ENCODE measurements around the gene C1orf185. TPM values are rescaled to one million over a fixed set of nuclear protein-coding genes. Genes with fewer than 3 reads are reported as not detected.

The C1orf185 gene
- not detected for total RNA-seq (2021; fragmentation: NEBNext Ultra II Directional; extraction: Animal tissue kit (Norgen Biotek cat#: 25700))
- long read RNA-seq: 0 reads

DNA sequence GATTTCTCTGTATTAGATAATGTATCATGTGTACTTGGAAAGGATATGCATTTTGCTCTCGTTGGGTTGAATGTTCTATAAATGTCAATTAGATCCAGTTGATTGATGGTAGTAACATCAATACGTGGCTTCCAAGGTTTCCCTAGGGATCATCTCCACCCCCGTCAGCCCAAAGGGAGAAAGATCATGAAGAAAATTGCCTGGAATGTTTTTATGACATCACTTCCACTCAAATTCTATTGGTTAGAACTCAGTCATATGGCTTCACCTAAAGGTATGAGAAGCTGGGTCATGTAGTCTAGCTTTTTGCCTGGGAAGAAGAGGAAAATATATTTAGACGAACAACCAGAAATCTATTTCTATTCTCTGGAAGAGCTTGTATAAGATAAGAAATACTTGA, at the start of gene C1orf185:
Gene C1orf185, plus strand, starts transcription at position 253 of the 400 bp plus-strand sequence. Its CDS starts 6 bp downstream, at position 259.
- Mint-ChIP-seq H3K4me1 (ENCODE audit: low read depth) (no peaks in the 10 kb centered on the region), H3K27me3 (ENCODE audit: insufficient read depth) (peaks cover 7% of the 10 kb centered on the region), H3K36me3 (ENCODE audit: low read depth) (no peaks in the 10 kb centered on the region), H3K27ac (no peak within 1 kb of the TSS), H3K4me3 (no peak within 1 kb of the TSS), H3K9me3 (no peaks in the 10 kb centered on the region)
- no peak for DNase-seq
- TF ChIP-seq, protein P1, sequence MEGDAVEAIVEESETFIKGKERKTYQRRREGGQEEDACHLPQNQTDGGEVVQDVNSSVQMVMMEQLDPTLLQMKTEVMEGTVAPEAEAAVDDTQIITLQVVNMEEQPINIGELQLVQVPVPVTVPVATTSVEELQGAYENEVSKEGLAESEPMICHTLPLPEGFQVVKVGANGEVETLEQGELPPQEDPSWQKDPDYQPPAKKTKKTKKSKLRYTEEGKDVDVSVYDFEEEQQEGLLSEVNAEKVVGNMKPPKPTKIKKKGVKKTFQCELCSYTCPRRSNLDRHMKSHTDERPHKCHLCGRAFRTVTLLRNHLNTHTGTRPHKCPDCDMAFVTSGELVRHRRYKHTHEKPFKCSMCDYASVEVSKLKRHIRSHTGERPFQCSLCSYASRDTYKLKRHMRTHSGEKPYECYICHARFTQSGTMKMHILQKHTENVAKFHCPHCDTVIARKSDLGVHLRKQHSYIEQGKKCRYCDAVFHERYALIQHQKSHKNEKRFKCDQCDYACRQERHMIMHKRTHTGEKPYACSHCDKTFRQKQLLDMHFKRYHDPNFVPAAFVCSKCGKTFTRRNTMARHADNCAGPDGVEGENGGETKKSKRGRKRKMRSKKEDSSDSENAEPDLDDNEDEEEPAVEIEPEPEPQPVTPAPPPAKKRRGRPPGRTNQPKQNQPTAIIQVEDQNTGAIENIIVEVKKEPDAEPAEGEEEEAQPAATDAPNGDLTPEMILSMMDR (IDR thresholded peaks at IDR 0.05): no peak

DNA sequence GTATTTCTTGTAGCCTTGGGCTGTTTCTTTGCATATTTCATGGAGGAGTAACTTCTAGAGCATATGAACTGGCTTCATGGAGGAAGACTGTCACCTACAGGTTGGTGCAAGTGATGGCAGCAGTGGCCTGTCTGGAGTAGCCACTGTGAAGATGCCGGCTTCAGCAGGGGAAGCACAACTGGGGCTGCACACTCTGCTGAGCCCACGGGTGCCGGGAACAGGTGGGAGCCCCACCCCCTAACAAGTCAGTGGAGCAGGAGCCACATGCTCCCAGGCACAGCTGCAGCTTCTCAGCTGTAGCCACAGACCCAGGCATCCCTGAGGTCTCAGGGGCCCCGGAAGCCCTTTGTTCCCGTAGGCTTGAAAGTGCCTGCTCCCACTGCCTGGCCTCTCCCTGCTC, 43.2 kb upstream of the C1orf185 start:
- no peak overlapping the region for H3K4me3 Mint-ChIP-seq
- peaks cover 32% of the 10 kb centered on the region for H3K4me1 Mint-ChIP-seq (ENCODE audit: low read depth)
- H3K9me3 Mint-ChIP-seq: peaks cover 14% of the 10 kb centered on the region
- TF ChIP-seq, protein P1 (IDR thresholded peaks at IDR 0.05): peak; percentile 72
- H3K27ac Mint-ChIP-seq: no peak overlapping the region
- peaks cover 7% of the 10 kb centered on the region for H3K27me3 Mint-ChIP-seq (ENCODE audit: insufficient read depth)
- peaks cover 19% of the 10 kb centered on the region for H3K36me3 Mint-ChIP-seq (ENCODE audit: low read depth)
- peak; percentile 50 for DNase-seq

DNA sequence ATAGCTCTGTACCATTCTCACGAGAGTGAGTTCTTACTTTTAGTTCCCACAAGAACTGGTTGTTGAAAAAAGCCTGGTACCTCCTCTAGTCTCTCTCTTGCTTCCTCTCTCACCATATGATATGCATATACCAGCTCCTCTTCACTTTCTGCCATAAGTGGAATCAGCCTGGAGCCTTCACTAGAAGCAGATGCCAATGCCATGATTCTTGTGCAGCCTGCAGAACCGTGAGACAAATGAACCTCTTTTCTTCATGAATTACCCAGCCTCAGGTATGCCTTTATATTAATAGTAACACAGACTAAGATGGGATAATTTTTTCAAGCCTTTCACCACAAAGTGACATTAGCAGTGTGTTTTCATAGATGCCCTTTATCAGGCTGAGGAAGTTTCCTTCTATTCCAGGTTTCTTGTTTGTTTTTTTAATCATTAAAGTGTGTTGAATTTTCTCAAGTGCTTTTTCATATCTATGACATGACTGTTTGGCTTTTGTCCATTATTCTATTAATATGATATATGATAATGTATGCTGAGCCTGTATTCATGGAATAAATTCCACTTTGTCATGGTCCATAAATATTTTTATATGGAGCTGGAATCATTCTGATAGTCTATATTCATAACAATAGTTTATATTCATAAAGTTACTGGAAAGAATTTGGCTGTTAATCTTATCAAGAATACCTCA, 40.7 kb upstream of the C1orf185 start:
- Mint-ChIP-seq H3K4me3 (no peak overlapping the region; the same call in 1 of the 2 replicates), H3K4me1 (ENCODE audit: low read depth) (peaks cover 33% of the 10 kb centered on the region), H3K27ac (no peak overlapping the region), H3K9me3 (peaks cover 9% of the 10 kb centered on the region), H3K27me3 (ENCODE audit: insufficient read depth) (peaks cover 7% of the 10 kb centered on the region), H3K36me3 (ENCODE audit: low read depth) (peaks cover 10% of the 10 kb centered on the region)
- DNase-seq: peak; percentile 39
- TF ChIP-seq, protein P1 (IDR thresholded peaks at IDR 0.05): no peak

DNA sequence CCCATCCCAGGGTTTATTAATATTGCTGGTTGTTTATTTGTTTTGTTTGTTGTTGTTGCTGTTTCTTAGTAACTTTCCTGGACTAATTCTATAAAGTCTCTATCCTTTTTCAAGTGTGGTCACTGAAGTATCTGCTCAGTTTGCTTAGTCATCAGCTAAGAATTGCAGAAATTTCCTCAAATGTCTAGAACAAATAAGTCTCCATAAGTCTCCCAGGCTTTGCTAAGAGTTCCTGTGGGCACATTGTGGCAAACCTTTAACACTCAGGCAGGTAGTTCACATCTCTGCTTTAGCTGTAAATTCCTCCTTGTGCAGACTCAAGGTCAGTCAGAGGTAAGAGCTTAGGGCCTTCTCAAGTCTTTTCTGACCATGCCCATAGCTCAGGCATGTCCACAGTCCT, 38.9 kb upstream of the C1orf185 start:
- peak; percentile 93 for DNase-seq
- Mint-ChIP-seq H3K4me3 (peak overlapping the region; percentile 34; the same call in 1 of the 2 replicates), H3K9me3 (no peaks in the 10 kb centered on the region; the same call in 1 of the 2 replicates), H3K4me1 (ENCODE audit: low read depth) (peaks cover 33% of the 10 kb centered on the region), H3K36me3 (ENCODE audit: low read depth) (peaks cover 4% of the 10 kb centered on the region; the same call in 1 of the 2 replicates), H3K27me3 (ENCODE audit: insufficient read depth) (peaks cover 11% of the 10 kb centered on the region), H3K27ac (peak overlapping the region; percentile 81)
- TF ChIP-seq, protein P1 (IDR thresholded peaks at IDR 0.05): no peak

DNA sequence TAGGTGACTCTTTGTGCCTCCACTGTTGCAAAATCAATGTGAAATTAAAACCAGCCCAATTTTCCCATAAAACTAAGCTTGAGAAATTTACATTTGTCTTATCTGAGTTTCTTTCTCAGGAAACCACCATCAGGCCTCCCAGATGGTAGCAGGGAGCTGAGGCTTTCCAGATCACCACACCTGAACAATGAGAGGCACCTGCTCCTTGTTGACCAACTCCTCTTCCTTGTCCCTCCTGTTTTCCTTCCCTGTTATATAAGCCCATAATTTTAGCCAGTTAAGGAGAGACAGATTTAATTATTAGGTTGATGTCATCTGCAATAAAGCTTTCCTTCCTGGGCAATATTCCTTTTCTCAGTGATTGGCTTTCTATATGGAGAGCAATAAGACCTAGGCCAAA, 32.0 kb upstream of the C1orf185 start:
- H3K9me3 Mint-ChIP-seq: no peaks in the 10 kb centered on the region
- no peak for DNase-seq
- peaks cover 28% of the 10 kb centered on the region for H3K4me1 Mint-ChIP-seq (ENCODE audit: low read depth)
- TF ChIP-seq, protein P1 (IDR thresholded peaks at IDR 0.05): no peak
- H3K27ac Mint-ChIP-seq: no peak overlapping the region
- peaks cover 20% of the 10 kb centered on the region for H3K27me3 Mint-ChIP-seq (ENCODE audit: insufficient read depth)
- H3K36me3 Mint-ChIP-seq (ENCODE audit: low read depth): no peaks in the 10 kb centered on the region
- H3K4me3 Mint-ChIP-seq: no peak overlapping the region

All from HFFc6 (cell line).